ENCODE measurements around the gene ANKRD39. TPM values are rescaled to one million over a fixed set of nuclear protein-coding genes. Genes with fewer than 3 reads are reported as not detected.

ANKRD39 gene
- total and polyA plus RNA-seq, 4 donors, result 7.4 to 16.9 (median 15.6) TPM

GRCh38 chr2:96877042-96877451 lies 19.2 kb upstream of the ANKRD39 start:
- Histone ChIP-seq H3K27ac (ENCODE audit: low read depth in 1 of 2, low read length in 1 of 2) (no peak overlapping the region), H3K9ac (ENCODE audit: insufficient read depth in 1 of 2, low read length in 2 of 2) (no peak overlapping the region), H3K36me3 (ENCODE audit: control insufficient read depth in 4 of 4, insufficient read depth in 4 of 4, low read length in 4 of 4) (no peaks in the 10 kb centered on the region), H3K4me1 (ENCODE audit: control insufficient read depth in 5 of 5, insufficient read depth in 5 of 5, low read length in 5 of 5) (peaks cover 0 to 36% (median 7%) of the 10 kb centered on the region in 5 donors), H3K9me3 (ENCODE audit: control insufficient read depth in 4 of 4, insufficient read depth in 3 of 4, low read length in 3 of 4) (no peaks in the 10 kb centered on the region), H3K4me3 (no peak overlapping the region), H3K27me3 (ENCODE audit: control insufficient read depth in 3 of 3, insufficient read depth in 3 of 3, low read length in 2 of 3) (no peaks in the 10 kb centered on the region)
- DNase-seq, result no peak
- no peak for TF ChIP-seq CTCF (IDR thresholded peaks at IDR 0.05; ENCODE audit: control extremely low read depth, extremely low read depth)
- 86 to 94% methylated on average over 6 of the region's 6 CpGs for WGBS, 2 donors
- no peak for ATAC-seq (ENCODE audit: insufficient read depth, low FRiP score)

- Histone ChIP-seq H3K9ac (ENCODE audit: insufficient read depth in 1 of 2, low read length in 2 of 2) (no peak overlapping the region), H3K4me1 (ENCODE audit: control insufficient read depth in 5 of 5, insufficient read depth in 5 of 5, low read length in 5 of 5) (peaks cover 0 to 31% (median 5%) of the 10 kb centered on the region in 5 donors), H3K9me3 (ENCODE audit: control insufficient read depth in 4 of 4, insufficient read depth in 3 of 4, low read length in 3 of 4) (no peaks in the 10 kb centered on the region), H3K27ac (ENCODE audit: low read depth in 1 of 2, low read length in 1 of 2) (no peak overlapping the region), H3K27me3 (ENCODE audit: control insufficient read depth in 3 of 3, insufficient read depth in 3 of 3, low read length in 2 of 3) (no peaks in the 10 kb centered on the region), H3K4me3 (no peak overlapping the region), H3K36me3 (ENCODE audit: control insufficient read depth in 4 of 4, insufficient read depth in 4 of 4, low read length in 4 of 4) (no peaks in the 10 kb centered on the region)
- no peak for TF ChIP-seq CTCF (IDR thresholded peaks at IDR 0.05; ENCODE audit: control extremely low read depth, extremely low read depth)
- no peak for ATAC-seq (ENCODE audit: insufficient read depth, low FRiP score)
- no peak for DNase-seq
- 90 to 92% methylated on average over 16 of the region's 16 CpGs for WGBS, 2 donors
Observed at GRCh38 chr2:96876269-96877041, 18.6 kb upstream of the ANKRD39 start.

- no peaks in the 10 kb centered on the region for H3K9me3 ChIP-seq (ENCODE audit: control insufficient read depth in 4 of 4, insufficient read depth in 3 of 4, low read length in 3 of 4)
- no peak for ATAC-seq (ENCODE audit: insufficient read depth, low FRiP score)
- no peak for TF ChIP-seq CTCF (IDR thresholded peaks at IDR 0.05; ENCODE audit: control extremely low read depth, extremely low read depth)
- 80 to 84% methylated on average over 14 of the region's 14 CpGs for WGBS, 2 donors
- no peak overlapping the region for H3K9ac ChIP-seq (ENCODE audit: insufficient read depth in 1 of 2, low read length in 2 of 2)
- H3K27me3 ChIP-seq (ENCODE audit: control insufficient read depth in 3 of 3, insufficient read depth in 3 of 3, low read length in 2 of 3), result no peaks in the 10 kb centered on the region
- no peak overlapping the region for H3K27ac ChIP-seq (ENCODE audit: low read depth in 1 of 2, low read length in 1 of 2)
- no peaks in the 10 kb centered on the region for H3K36me3 ChIP-seq (ENCODE audit: control insufficient read depth in 4 of 4, insufficient read depth in 4 of 4, low read length in 4 of 4)
- H3K4me3 ChIP-seq, result no peak overlapping the region
- peaks cover 0 to 28% (median 6%) of the 10 kb centered on the region in 5 donors for H3K4me1 ChIP-seq (ENCODE audit: control insufficient read depth in 5 of 5, insufficient read depth in 5 of 5, low read length in 5 of 5)
- peak; percentile 66 to 75 (median 70) for DNase-seq
Observed at GRCh38 chr2:96875498-96876268, 17.9 kb upstream of the ANKRD39 start.

All from lung (tissue), 12 donors.